ENCODE data around the gene CDKN2AIP.
"Not testable (repeated sequence)": the region's sequence is repeated elsewhere in the genome, so short reads cannot be mapped to it uniquely, and the experiment has no call there.

CDKN2AIP gene

GRCh38 chr4:183413234-183414200 is 30.9 kb upstream of the CDKN2AIP start:
- DNase-seq: no peak

- DNase-seq: no peak
Measured at GRCh38 chr4:183416879-183417755, 27.3 kb upstream of the CDKN2AIP start.

- DNase-seq: no peak
Measured at GRCh38 chr4:183422962-183423631, 21.3 kb upstream of the CDKN2AIP start.

- no peak for DNase-seq
Measured at GRCh38 chr4:183424109-183424744, 20.2 kb upstream of the CDKN2AIP start.

GRCh38 chr4:183426507-183426906 is 17.9 kb upstream of the CDKN2AIP start:
- no peak for DNase-seq

GRCh38 chr4:183429489-183429888 is 14.9 kb upstream of the CDKN2AIP start:
- DNase-seq: no peak

GRCh38 chr4:183430317-183430993 is 14.0 kb upstream of the CDKN2AIP start:
- no peak for DNase-seq

GRCh38 chr4:183430994-183431347 is 13.5 kb upstream of the CDKN2AIP start:
- DNase-seq: no peak

- DNase-seq: no peak
Measured at GRCh38 chr4:183431614-183432013, 12.8 kb upstream of the CDKN2AIP start.

- DNase-seq: not testable (repeated sequence)
Measured at GRCh38 chr4:183433183-183433582, 11.3 kb upstream of the CDKN2AIP start.

- no peak for DNase-seq
Measured at GRCh38 chr4:183434264-183434663, 10.2 kb upstream of the CDKN2AIP start.

- DNase-seq: no peak
Measured at GRCh38 chr4:183434666-183435190, 9.7 kb upstream of the CDKN2AIP start.

- DNase-seq: no peak
Measured at GRCh38 chr4:183435803-183436202, 8.6 kb upstream of the CDKN2AIP start.

- no peak for DNase-seq
Measured at GRCh38 chr4:183436417-183436816, 8.0 kb upstream of the CDKN2AIP start.

GRCh38 chr4:183437452-183437851 is 7.0 kb upstream of the CDKN2AIP start:
- DNase-seq: no peak

- DNase-seq: no peak
Measured at GRCh38 chr4:183438458-183439113, 5.8 kb upstream of the CDKN2AIP start.

- no peak for DNase-seq
Measured at GRCh38 chr4:183441276-183441675, 3.2 kb upstream of the CDKN2AIP start.

- no peak for DNase-seq
Measured at GRCh38 chr4:183443655-183444213, 702 bp upstream of the CDKN2AIP start.

GRCh38 chr4:183445097-183445428 is 627 bp downstream of the CDKN2AIP start:
- DNase-seq: no peak

- DNase-seq: no peak
Measured at GRCh38 chr4:183447646-183448045, 3.2 kb downstream of the CDKN2AIP start.

GRCh38 chr4:183448436-183448835 is 4.0 kb downstream of the CDKN2AIP start:
- DNase-seq: no peak
